HG02884 (cell line): ENCODE measurements around the gene CD300LF.

Experiments
- ATAC-seq: cut with Tn5 transposase; IDR thresholded peaks from one replicate; pipeline ENCODE4 v1.9.1; 2021; ENCODE audit warnings: mild to moderate bottlenecking, moderate library complexity; ENCODE audit not compliant: unreplicated experiment

Gene CD300LF

GRCh38 chr17:74691151-74691550 lies 21.6 kb downstream of the CD300LF start:
- ATAC-seq, result no peak

GRCh38 chr17:74690409-74690825 lies 22.3 kb downstream of the CD300LF start:
- no peak for ATAC-seq

GRCh38 chr17:74687886-74688285 lies 24.8 kb downstream of the CD300LF start:
- no peak for ATAC-seq

GRCh38 chr17:74686761-74687160 lies 26.0 kb downstream of the CD300LF start:
- no peak for ATAC-seq

- ATAC-seq, result no peak
Measured at GRCh38 chr17:74682471-74683190, 30.1 kb downstream of the CD300LF start.

GRCh38 chr17:74682028-74682427 lies 30.7 kb downstream of the CD300LF start:
- no peak for ATAC-seq

GRCh38 chr17:74680941-74681340 lies 31.8 kb downstream of the CD300LF start:
- ATAC-seq, result no peak

GRCh38 chr17:74680213-74680612 lies 32.5 kb downstream of the CD300LF start:
- ATAC-seq, result no peak

GRCh38 chr17:74679374-74679773 lies 33.3 kb downstream of the CD300LF start:
- ATAC-seq, result no peak

- ATAC-seq, result no peak
Measured at GRCh38 chr17:74678541-74678940, 34.2 kb downstream of the CD300LF start.

GRCh38 chr17:74677558-74678466 lies 34.9 kb downstream of the CD300LF start:
- ATAC-seq, result no peak

GRCh38 chr17:74671031-74671771 lies 41.5 kb downstream of the CD300LF start:
- ATAC-seq, result no peak

- ATAC-seq, result no peak
Measured at GRCh38 chr17:74670329-74670728, 42.4 kb downstream of the CD300LF start.

- no peak for ATAC-seq
Measured at GRCh38 chr17:74663561-74663960, 49.2 kb downstream of the CD300LF start.

- no peak for ATAC-seq
Measured at GRCh38 chr17:74659889-74660288, 52.8 kb downstream of the CD300LF start.

GRCh38 chr17:74658620-74659019 lies 54.1 kb downstream of the CD300LF start:
- no peak for ATAC-seq

- no peak for ATAC-seq
Measured at GRCh38 chr17:74654742-74655141, 58.0 kb downstream of the CD300LF start.

- no peak for ATAC-seq
Measured at GRCh38 chr17:74652020-74652419, 60.7 kb downstream of the CD300LF start.

GRCh38 chr17:74649909-74650308 lies 62.8 kb downstream of the CD300LF start:
- ATAC-seq, result no peak

- no peak for ATAC-seq
Measured at GRCh38 chr17:74647871-74648672, 64.7 kb downstream of the CD300LF start.

- no peak for ATAC-seq
Measured at GRCh38 chr17:74646231-74646630, 66.5 kb downstream of the CD300LF start.
